GM19240 (cell line): ENCODE results near the gene PIK3R6.
"Not testable (repeated sequence)": the region's sequence is repeated elsewhere in the genome, so short reads cannot be mapped to it uniquely, and the experiment has no call there.

Source experiments
- DNase-seq: peaks from one replicate; pipeline ENCODE4 v3.0.0; 2011; ENCODE audit warnings: low spot score; ENCODE audit not compliant: insufficient read length

Gene PIK3R6

GRCh38 chr17:8856205-8856603, 11.3 kb downstream of the PIK3R6 start:
- not testable (repeated sequence) for DNase-seq

GRCh38 chr17:8855477-8856204, 11.8 kb downstream of the PIK3R6 start:
- no peak for DNase-seq

- no peak for DNase-seq
These were observed 15.9 kb downstream of the PIK3R6 start for GRCh38 chr17:8851600-8851999.

GRCh38 chr17:8849311-8850041, 18.0 kb downstream of the PIK3R6 start:
- no peak for DNase-seq

GRCh38 chr17:8847891-8848290, 19.6 kb downstream of the PIK3R6 start:
- DNase-seq: no peak

GRCh38 chr17:8846768-8847211, 20.7 kb downstream of the PIK3R6 start:
- no peak for DNase-seq

- DNase-seq: no peak
These were observed 22.9 kb downstream of the PIK3R6 start for GRCh38 chr17:8844229-8845218.

- no peak for DNase-seq
These were observed 24.1 kb downstream of the PIK3R6 start for GRCh38 chr17:8843344-8843743.

GRCh38 chr17:8841844-8842243, 25.6 kb downstream of the PIK3R6 start:
- no peak for DNase-seq

GRCh38 chr17:8839410-8839935, 28.0 kb downstream of the PIK3R6 start:
- DNase-seq: no peak

- no peak for DNase-seq
These were observed 28.9 kb downstream of the PIK3R6 start for GRCh38 chr17:8838551-8839095.

GRCh38 chr17:8837563-8838075, 29.9 kb downstream of the PIK3R6 start:
- DNase-seq: no peak

- no peak for DNase-seq
These were observed 30.5 kb downstream of the PIK3R6 start for GRCh38 chr17:8836821-8837562.

GRCh38 chr17:8835631-8836364, 31.7 kb downstream of the PIK3R6 start:
- DNase-seq: no peak

GRCh38 chr17:8835106-8835505, 32.4 kb downstream of the PIK3R6 start:
- DNase-seq: no peak

- DNase-seq: no peak
These were observed 34.6 kb downstream of the PIK3R6 start for GRCh38 chr17:8832711-8833352.

GRCh38 chr17:8831234-8831849, 36.1 kb downstream of the PIK3R6 start:
- no peak for DNase-seq

- DNase-seq: no peak
These were observed 37.3 kb downstream of the PIK3R6 start for GRCh38 chr17:8830141-8830540.
